SK-N-DZ (cell line): ENCODE measurements around the gene SIX6.
A peak's percentile ranks its signal among the peaks of the same experiment; 100 is the strongest.

Experiments
- DNase-seq: peaks from one replicate; pipeline ENCODE4 v3.0.0-alpha.2; 2015; ENCODE audit warnings: low spot score
- small RNA-seq, 2 experiments: library from RNA; depleted of rRNA; stranded (forward); fragments of <200 nt; gene quantifications; one replicate each; pipeline ENCODE3, GENCODE V24; 2014

Gene SIX6

DNA sequence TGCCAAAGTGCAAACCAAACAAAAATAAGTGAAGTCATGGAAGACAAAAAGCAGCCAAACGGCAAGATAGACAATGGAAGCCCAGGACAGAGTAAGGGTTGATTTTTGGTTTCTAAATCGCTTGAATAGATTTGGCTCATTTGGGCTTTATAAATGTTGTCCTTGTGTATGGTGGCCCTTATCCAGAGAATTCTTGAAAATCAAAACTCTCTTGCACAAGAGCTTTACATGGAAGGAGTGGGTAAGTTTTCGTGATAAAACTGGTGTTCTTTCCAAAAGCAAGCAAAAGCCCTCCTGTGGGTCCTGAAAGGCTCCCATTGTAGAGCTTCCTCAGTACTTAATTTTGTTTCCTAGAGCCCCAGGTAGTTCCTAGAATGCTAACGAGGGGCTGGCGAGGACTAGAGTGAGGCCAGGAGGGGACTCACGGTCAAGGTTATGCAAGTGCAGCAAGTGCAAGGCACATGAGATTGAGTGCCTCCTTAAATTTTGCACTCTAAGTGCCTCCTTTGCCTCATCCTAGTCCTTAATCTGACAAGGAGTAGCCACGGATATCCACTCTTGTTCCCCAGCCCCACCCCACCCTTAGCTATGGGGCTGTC lies 4.1 kb downstream of the SIX6 start:
- DNase-seq: no peak

DNA sequence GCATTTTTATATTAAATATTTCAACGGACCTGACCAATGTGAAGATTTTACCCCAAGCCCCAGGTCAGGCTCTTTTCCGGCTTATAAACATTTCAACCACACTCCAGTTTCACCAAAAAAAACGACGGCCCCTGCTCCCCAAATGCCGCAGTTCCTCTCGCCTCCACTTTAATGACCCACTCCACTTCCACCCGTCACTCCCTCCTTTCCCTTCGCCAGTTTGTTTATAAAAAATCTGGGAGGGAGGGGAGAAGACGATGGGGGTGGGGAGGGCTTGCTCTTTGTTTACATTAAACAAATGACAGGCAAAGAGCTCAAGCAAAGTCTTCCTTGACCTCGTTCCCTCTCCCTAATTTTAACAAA lies 5.4 kb downstream of the SIX6 start:
- no peak for DNase-seq

DNA sequence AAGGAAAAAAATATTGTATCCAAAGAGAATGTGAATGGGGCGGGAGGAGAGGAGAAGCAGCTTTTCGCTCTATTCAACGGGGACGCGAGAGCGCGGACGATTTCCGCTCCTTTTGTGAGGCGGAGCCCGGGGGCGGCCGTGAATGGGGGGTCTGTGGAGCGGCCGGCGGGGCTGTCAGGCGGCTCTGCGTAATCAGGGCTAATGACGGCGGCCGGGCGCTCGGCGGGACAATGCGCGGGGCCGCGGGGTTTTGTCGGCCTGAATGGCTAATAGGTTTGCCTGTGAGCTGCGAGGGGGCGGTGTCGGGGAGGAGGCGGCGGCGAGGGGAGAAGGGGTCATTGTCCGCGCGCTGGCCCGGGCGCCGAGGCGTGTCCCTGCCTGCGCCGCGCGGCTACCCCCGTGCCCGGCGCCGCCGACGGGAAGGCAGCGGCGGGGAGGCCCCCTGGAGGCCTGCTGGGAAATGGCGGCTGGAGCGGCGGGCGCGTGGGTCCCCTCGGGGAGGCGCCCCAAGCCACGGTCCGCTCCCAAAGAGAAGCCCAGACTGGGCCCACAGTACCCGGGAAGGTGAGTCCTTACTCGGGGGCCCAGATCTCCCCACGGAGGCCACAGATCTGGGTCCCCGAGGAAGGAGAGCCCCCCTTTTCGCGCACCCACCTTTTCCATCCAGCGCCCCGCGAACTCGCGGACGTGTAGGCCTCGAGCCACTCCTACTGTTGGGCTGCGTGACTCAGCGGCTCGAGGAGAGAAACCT lies 6.0 kb downstream of the SIX6 start:
- DNase-seq: peak; percentile 20

DNA sequence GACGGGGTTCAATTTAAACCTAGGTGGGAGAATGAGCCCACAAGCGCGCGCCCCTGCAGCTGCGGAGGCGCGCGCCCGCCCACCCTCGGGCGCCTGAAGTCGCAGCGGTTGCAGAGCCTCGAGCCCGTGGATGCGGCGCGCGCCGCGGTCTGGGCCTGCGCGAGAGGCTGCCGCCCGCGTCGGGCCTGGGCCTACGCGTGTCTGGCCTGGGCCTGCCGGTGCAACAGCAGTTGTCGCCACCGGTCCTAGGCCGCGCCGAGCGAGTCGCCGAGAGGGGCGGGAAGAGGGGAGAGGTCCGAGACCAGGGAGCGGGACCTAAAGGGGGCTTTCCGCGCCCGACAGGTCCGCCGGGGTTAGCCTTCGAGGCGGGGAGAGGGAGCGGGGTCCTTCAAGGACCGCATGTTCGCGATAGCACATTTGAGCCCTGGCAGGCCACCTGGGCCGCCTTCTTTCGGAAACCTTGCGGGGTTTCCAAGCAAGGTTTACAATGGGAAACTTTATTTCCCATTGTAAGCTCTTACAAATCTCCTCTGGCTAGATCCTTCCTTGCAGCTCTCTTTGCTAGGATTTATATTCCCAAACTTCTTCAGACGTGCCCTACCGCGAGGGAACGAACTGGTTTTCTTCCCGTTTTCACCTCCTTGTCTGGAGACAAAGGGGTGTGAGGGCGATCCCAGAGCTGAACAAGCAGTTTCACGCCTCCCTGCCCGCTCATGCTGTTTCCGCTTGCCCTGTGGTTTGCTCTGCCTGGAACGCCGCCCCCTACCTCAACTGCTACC lies 6.8 kb downstream of the SIX6 start:
- no peak for DNase-seq

DNA sequence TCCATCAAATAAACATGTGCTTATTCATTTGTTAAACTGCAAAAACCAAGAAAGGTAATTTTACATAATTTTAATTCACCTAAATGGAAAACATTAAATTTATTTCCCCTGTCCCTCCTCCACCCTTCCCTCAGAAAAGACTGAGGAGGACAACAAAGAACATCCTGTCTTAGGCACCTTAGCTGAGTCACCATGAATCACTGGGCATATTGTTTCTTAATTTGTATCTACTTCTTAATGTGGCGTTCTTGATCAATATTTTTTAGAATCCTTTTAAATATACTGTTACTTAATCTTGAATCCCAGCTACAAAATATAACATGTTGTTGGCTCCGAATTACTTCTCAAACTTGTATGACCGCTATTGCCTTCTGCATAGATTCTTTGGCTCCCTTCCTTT lies 23.5 kb downstream of the SIX6 start:
- no peak for DNase-seq

DNA sequence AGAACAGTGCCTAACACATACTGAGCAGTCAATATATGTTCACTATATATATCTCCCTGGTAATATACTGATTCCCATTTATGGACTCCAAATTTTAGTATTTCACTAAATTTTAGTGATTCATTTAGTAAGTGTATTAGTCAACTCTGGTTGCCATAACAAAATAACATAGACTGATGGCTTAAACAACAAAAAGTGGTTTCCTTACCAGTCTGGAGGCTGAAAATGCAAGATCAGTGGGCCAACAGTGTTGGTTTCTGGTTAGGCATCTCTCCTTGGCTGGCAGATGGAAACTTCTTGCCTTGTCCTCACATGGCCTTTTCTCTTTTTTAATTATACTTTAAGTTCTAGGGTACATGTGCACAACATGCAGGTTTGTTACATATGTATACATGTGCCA lies 28.7 kb downstream of the SIX6 start:
- no peak for DNase-seq

DNA sequence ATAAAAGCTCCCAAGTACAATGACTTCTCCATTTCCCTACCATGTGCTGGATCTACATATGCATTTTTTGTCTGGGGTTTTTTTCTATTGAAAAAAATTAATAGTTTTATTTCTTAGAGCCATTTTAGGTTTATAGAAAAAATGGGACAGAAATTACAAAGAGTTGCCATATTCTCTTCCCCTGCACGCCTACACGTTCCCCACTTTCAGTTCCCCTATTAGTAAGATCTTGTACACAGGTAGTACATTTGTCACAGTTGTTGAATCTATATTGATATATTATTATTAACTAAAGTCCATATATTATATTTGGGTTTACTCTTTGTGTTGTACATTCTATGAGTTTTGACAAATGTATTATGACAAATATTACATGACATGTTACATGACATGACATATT lies 35.7 kb downstream of the SIX6 start:
- DNase-seq: no peak

DNA sequence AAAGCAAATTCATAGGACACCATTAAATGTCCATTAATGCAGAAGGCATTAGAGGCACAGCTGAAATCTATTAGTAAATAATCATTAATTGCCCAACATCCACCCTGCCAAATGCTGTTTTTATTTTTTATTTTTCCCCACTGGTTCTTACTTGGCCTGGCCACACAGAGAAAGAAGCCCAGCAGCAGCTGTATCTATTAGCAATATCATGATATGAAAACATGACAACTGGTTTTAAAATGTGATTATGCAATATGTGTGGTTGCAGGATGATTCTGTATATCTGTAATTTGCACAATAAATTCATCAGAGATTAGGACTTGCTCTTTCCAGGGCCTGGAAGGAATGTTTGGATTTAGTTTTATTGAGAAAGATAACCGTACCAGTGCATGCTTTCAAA lies 44.9 kb downstream of the SIX6 start:
- DNase-seq: no peak

DNA sequence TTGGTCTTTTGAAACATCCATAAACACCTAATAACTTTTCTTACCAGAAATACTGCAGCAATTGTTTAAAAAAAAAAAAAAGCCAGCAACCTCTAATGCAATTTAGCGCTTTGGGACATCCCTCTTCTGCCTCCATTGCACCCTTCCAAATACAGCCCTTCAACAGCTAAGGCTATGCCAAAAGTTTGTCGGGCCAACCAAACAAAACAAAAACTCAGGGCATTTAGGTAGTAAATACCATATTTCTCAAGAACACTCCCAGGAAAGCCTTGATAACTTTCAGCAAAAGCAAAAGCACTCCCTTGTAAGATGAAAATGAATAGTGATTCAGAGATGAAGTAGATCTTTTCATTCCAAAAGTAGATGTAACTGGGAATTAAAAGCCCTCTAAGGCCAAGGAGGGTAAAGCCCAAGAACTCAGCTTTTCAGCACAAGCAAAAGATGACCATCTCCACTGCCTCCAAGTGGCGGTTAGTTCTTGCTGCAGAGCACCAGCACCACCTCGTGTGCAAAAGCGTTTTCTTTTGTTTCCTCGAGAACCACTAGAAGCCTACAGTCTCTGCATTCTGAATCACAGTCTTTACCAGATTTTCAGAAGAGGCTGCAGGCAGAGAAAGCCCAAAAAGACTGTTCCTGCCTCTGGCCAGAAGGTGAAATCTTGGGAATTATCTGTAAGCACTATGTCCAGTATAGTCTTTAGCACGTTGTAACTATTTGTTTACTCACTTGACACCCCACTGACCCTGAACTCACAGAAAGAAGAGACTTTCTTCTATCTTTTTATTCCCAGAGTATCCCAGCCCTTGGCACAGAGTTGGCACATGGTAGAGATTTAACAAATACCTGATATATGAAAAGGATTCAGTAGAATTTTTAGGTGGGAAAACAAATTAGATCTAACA lies 53.1 kb downstream of the SIX6 start:
- DNase-seq: peak; percentile 54

Small RNAs within 50 kb of the gene (small RNA-seq; reads per million reads assigned to genes)
- 0 reads per million in 2 experiments for gene AL049874.4
